Middle frontal gyrus (tissue), 1 donor: ENCODE data around the gene PROZ.

ENCODE experiments used
- DNase-seq: peaks from one replicate; pipeline ENCODE4 v3.0.0-alpha.2; 2015; ENCODE audit warnings: low spot score; ENCODE audit errors: extremely low spot score

Gene PROZ

DNA sequence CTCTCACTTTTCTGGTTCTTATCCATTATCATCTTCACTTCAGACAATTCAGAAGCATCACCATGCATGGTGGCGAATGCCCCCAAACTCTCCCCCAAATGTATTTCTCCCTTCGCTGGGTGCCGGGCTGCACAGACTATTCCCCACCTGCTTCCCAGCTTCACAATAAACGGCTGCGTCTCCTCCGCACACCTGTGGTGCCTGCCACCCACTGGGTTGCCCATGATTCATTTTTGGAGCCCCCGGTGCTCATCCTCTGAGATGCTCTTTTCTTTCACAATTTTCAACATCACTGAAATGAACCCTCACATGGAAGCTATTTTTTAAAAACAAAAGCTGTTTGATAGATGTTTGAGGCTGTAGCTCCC lies 38.6 kb upstream of the PROZ start:
- no peak for DNase-seq

DNA sequence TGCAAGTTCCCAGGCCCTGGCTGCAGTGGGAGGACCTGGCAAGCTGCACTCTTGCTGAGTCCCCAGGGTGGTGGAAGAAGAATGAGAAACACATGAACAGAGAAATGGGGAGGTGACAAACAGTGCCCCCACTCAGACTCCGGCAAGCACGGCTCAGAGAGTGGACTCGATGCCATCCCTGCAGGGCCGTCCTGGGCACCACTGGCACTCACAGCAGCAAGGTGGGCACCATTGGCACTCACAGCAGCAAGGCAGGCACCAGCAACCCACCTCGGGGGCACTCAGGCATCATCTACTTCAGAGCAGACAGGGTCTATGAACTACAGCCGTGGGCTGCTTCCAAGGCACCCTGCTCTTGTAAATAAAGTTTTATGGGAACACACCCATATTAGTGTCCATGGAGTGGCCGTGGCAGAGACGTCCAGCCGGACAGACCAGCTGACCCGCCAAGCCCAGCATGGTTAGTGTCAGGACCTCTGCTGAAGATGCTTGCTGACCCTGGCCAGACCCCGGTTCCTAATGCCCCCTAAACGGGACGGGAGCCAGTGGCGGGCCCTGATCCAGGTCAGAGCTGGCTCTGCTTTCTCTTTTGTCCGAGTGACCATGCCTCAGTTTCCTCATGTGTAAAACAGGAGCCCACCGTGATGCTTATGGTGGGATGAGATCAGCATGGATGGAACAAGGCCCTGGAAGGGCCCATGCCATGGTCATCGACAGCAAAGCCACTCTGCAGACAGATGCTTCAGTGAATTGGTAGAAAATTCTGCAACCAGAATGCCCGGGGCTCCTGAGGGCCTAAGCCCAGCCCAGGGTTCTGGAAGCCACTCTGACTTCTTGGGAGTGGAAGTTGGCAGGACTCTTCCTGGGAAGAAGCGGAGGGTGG lies 37.9 kb upstream of the PROZ start:
- DNase-seq: no peak

GRCh38 chr13:113121183-113121927 lies 37.1 kb upstream of the PROZ start:
- DNase-seq: no peak

DNA sequence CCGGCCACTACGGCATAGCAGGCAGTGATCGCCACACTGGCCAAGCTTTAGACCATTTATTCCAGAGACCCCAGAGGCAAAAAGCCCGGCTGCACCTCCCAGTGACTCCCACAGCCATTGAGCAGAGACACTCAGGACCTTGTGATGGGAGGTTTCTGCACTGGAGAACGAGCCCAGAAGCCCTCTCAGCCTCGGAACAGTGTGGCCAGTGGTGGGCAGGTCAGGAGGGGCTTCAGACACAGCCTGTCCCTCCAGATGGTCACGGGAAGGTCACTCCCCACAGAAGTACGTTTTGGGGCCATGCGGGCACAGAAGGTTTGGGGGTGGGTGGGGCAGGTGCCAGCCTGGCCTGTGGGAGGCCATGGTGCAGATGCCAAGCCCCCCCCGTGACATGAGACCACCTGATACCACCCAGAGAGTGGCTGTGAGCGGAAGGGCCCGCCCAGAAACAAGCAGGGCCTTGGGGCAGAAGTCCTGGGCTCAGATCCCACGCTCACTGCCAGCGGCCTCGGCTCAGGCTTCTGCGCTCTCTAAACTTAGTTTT lies 36.4 kb upstream of the PROZ start:
- no peak for DNase-seq

DNA sequence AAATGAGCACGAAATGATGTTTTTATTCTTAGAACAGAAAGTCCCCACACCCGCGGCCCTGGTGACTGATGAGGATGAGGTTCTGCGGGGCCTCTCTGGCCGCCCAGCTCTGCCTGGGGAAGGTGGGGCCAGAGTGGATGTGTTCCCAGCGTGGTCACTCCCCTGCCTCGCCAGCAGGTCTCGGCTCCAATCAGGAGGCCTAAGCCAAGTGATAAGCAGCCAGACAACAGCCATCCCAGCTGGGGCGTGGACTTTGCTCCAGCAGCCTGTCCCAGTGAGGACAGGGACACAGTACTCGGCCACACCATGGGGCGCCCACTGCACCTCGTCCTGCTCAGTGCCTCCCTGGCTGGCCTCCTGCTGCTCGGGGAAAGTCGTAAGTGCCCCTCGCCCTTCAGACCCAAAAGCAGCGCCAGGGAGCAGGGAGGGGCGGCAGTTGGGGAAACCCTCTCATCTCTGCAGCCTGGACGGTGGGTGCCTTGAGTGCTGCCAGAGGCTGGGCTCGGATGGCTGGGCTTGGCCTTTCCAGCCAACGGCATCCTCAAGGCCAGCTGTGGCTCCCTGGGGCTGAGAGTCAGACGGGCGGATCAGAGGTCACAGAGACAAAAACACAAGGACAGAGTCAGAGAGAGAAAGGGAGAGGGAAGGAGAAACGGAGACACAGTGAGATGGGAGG lies 35.8 kb upstream of the PROZ start, which contains the start of gene F10:
Gene F10 (plus strand): TSS at position 250 of the 676 bp plus-strand sequence. CDS start 57 bp downstream, at position 307.
- no peak for DNase-seq

- no peak for DNase-seq
Measured at GRCh38 chr13:113123226-113124201, 34.9 kb upstream of the PROZ start.

- no peak for DNase-seq
Measured at GRCh38 chr13:113124211-113124970, 34.1 kb upstream of the PROZ start.

DNA sequence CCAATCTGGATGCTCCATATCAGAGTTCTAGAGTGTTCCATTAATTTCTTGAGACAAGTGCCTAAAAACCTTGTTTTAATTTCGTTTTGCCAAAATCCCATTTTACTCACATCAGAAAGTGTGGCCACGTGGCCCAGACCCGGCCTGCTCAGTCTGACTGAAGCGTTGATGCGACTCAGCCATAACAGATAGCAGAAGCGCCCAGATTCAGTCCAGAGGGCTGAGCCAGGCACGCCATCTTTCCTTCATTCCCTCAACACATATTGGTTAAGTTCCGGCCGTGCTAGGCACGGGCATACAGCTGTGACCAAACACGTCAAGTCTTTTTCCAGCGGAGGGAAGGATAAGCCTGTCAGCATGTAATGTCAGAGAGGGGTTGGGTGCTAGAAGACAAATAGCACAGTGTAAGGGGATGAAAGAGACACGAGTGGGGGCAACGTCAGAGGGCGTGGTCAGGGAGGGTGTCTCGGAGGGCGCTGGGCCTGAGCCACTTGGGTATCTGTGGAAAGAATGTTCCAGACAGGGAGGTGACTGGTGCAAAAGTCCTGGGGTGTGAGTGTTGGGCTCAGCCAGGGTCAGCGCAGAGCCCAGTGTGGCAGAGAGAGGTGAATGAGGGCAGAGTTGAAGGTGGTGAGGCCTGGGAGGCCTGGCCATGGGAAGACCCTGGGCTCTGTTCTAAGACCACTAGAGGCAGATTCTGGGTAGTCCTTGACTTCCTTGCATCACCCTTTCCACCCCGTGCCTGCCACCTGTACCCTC lies 32.8 kb upstream of the PROZ start:
- DNase-seq: no peak

DNA sequence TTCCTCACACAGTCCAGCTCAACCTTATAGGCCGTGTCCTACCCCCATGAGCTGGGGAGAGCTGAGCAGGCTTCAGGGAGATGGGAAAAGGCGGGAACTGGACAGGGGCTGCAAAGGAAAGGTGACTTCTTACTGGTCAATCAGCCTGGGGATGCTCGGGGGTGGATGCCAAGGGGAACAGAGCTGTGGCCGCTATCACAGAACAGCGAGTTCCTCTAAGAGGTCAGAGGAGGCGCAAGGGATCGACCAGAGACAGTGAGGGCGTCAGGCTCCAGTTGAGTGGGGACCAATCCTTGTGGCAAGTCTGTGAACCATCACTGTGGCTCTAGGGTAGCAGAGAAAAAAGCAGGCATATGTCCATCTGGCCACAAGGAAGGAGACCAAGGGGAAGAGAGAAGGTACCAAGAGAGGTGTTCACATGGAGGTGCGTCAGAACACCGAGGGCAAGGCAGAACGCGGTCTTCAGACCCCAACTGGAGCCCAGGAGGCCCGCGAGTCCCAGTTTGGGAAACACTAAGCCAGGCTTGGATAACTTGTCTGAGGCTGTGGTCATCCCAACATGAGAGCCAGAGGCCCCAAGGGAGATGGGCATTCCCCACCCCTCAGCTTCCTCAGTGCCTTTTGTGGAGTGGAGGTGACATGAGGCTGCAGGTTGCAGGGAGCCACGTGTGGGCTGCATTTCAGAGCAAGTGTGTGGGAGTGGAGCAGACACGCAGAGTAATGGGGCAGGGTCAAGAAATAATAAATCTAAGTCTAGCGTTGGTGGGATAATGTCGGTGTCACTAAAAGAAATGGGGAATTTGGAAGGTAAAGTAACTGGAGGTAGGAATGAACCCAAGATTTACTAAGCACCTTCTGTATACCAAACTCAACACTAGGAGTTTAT lies 31.9 kb upstream of the PROZ start:
- DNase-seq: no peak

DNA sequence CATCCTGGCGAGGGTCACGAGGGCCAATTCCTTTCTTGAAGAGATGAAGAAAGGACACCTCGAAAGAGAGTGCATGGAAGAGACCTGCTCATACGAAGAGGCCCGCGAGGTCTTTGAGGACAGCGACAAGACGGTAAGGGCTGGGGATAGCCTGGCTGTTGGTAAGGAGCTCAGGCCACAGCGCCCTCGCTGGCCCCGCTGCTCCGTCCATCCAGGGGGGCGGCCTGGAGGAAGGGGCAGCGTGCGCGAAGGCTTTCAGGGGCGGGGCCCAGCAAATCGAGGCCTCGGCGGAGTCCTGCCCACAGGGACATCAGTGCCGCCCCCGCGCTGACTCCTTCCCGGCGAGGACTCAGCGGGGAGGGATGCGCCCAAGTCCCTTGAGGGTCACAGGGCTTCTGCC lies 29.0 kb upstream of the PROZ start:
- DNase-seq: no peak

DNA sequence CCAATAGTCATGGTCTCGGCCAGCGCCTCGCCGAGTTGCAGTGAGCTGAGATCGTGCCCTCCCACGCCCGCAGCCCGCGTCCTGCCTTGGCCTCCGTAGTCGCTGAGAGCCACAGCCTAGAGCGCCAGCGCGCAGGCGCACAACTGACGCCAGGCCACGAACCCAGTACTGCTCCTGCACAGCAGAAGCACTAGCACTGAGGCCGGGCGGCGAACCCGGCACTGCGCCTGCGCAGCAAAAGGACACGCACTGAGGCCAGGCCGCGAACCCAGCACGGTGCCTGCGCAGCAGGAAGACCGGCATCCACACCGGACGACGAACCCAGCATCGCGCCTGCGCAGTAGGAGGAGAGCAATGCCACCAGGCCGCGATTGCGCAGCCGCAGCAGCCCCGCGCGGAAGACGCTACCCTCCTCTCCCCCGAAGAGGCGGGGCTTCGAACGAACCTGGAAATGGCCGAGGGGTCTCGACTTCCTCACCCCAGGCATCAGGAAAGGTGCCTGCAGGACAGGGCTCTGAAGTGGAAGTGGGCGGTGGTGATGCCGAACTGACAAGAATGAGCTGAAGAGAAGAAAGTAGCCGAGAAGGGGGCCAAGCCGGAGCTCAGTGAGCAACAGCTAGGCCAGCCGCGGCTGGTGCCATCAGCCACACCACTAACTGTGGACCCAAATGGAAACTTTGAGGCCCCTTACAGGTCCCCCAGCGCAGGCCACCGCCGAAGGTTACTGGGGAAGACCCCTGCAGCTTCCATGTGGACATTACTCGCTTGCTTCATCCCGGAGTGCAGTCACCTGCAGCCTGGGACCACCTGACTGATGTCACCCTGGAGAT lies 28.3 kb upstream of the PROZ start:
- DNase-seq: no peak

- DNase-seq: no peak
Measured at GRCh38 chr13:113135281-113135760, 23.1 kb upstream of the PROZ start.

- DNase-seq: no peak
Measured at GRCh38 chr13:113137691-113138298, 20.7 kb upstream of the PROZ start.

DNA sequence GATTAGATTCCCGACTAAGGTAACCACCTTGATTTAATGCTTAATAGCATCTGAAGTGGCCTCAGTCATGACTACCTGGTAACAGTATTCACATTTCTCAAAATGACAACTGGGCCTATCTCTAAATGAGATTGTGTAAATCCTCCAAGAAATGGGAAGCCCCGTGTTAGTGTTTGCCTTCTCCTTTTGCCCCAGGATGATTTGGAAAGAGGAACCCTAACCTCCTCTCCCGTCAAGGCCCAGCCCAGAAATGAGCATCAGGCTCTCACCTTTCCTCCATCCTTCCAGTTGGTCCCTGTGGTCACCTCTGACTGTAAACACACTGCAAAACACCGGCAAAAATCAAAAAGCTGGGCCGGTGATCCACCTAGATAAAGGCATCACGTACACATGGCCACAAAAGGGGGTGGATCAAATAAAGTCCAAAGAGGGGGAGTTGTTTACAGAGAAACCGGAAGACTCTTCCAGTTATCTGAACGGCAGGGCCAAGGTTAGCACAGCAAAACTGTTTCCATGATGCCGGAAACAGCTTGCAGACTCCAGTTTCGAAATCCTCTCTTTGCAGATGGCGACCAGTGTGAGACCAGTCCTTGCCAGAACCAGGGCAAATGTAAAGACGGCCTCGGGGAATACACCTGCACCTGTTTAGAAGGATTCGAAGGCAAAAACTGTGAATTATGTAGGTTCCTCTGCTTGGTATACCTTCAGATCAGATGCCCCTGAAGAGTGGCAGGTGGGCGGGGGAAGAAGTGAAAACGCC lies 19.5 kb upstream of the PROZ start:
- DNase-seq: no peak

DNA sequence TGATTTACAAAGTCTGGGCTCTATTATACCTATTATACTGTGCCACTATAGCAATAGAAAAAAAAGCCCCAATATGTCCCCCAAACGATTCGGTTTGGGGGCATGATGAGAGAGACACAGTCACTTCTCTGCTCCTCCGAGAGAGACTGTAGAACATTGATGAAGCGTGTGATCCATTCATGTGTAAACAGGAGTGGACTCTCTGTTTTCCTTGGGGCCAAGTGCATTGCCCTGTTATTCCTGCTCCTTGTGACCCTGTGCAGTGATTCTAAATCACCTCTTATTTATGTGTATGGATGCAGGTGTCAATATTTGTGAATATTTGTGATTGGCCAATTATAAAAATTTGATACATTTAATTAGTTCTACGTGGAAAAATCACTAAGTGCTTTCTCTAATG lies 18.9 kb upstream of the PROZ start:
- no peak for DNase-seq
